Retinal pigment epithelial cell (primary cell): Measurements from ENCODE around the gene TOMM20.

Experiments
- DNase-seq: peaks from one replicate; pipeline ENCODE4 v3.0.0-alpha.2; 2010; ENCODE audit warnings: low read depth
- H3K4me3 ChIP-seq: 2 replicates; pipeline ENCODE4 v1.5.1; 2011; ENCODE audit warnings: mild to moderate bottlenecking, low read length, control low read depth, moderate library complexity
- CTCF ChIP-seq: conservative IDR thresholded peaks from 2 replicates; pipeline ENCODE4 v1.5.1; 2011; ENCODE audit warnings: low read depth, low read length, control low read depth, inconsistent platforms

TOMM20 gene

GRCh38 chr1:235128456-235129328 is at the start of gene TOMM20:
TSS of gene TOMM20 (minus strand) at chr1:235128837. CDS start at chr1:235128715, 122 bp downstream.
- no peak for TF ChIP-seq CTCF
- DNase-seq = peak; percentile 94
- H3K4me3 ChIP-seq = peak within 1 kb of the TSS; percentile 94

GRCh38 chr1:235176486-235176885 is 47.8 kb upstream of the TOMM20 start:
- DNase-seq = no peak
- TF ChIP-seq CTCF = no peak
- no peak overlapping the region for H3K4me3 ChIP-seq

GRCh38 chr1:235169986-235170385 is 41.3 kb upstream of the TOMM20 start:
- no peak overlapping the region for H3K4me3 ChIP-seq
- DNase-seq = no peak
- TF ChIP-seq CTCF = no peak

GRCh38 chr1:235168375-235168774 is 39.7 kb upstream of the TOMM20 start:
- DNase-seq = no peak
- H3K4me3 ChIP-seq = no peak overlapping the region
- no peak for TF ChIP-seq CTCF

GRCh38 chr1:235161685-235162327 is 33.2 kb upstream of the TOMM20 start:
- no peak for TF ChIP-seq CTCF
- no peak for DNase-seq

GRCh38 chr1:235160957-235161684 is 32.5 kb upstream of the TOMM20 start, which contains the start of gene RBM34:
TSS of gene RBM34 (minus strand) at chr1:235161250. CDS start at chr1:235161226, 24 bp downstream.
- DNase-seq = peak; percentile 52
- H3K4me3 ChIP-seq = peak within 1 kb of the TSS; percentile 97
- peak; percentile 17 for TF ChIP-seq CTCF

More at GRCh38 chr1:235161685-235162327, 33.2 kb upstream of the TOMM20 start:
- peak overlapping the region; percentile 97 for H3K4me3 ChIP-seq
